B cell (primary cell): Measurements from ENCODE around the gene POLR3GL. TPM values are rescaled to one million over a fixed set of nuclear protein-coding genes. Genes with fewer than 3 reads are reported as not detected.

Source experiments
- ATAC-seq: fragments of 200-7000 bp; cut with Tn5 transposase; one replicate; pipeline ENCODE4 v1.10.0; 2021; ENCODE audit warnings: low read depth, mild to moderate bottlenecking, moderate number of reproducible peaks, moderate library complexity
- CTCF ChIA-PET: fragments of 350-600 bp; sonication (Branson Sonifier 250); formaldehyde crosslinking; loops from one replicate; lab custom pipeline; 2021; ENCODE audit warnings: antibody characterized with exemption, inconsistent platforms; lab: Charles Lee
- POLR2A ChIA-PET: fragments of 350-600 bp; sonication (Branson Sonifier 250); formaldehyde crosslinking; loops from one replicate; lab custom pipeline; 2021; ENCODE audit warnings: antibody characterized with exemption; lab: Charles Lee
- DNase-seq: peaks from one replicate; pipeline ENCODE4 v3.0.0; 2013
- H2AFZ ChIP-seq: 2 replicates; pipeline ENCODE4 v1.6.1; 2012; ENCODE audit warnings: mild to moderate bottlenecking, low read depth, low read length; ENCODE audit not compliant: insufficient read depth, poor library complexity, severe bottlenecking
- H3K27ac ChIP-seq, 2 donors: 1 replicate in 1 of 2; 2 replicates in 1 of 2; pipeline ENCODE4 v1.5.1; 2012 to 2013; ENCODE audit warnings: low read length in 2 of 2, mild to moderate bottlenecking in 2 of 2, moderate library complexity in 1 of 2
- H3K27me3 ChIP-seq, 4 experiments: fragments of 200-600 bp in 1 of 4; sonication (generic) in 1 of 4; replicated peaks in 1 of 4; 1 replicate in 2 of 4; 2 replicates in 2 of 4; pipeline versions ENCODE4 v1.6.1 to v1.7.0; 2013 to 2016; ENCODE audit warnings: low read length in 3 of 4, mild to moderate bottlenecking in 2 of 4, mixed read lengths in 1 of 4, moderate library complexity in 1 of 4; ENCODE audit not compliant: insufficient read depth in 4 of 4, control insufficient read depth in 3 of 4; ENCODE audit errors: control extremely low read depth in 1 of 4
- H3K36me3 ChIP-seq, 2 experiments: replicated peaks in 1 of 2; 1 replicate in 1 of 2; 2 replicates in 1 of 2; pipeline versions ENCODE4 v1.6.1 to v1.7.1; 2013; ENCODE audit warnings: low read length in 1 of 2; ENCODE audit not compliant: insufficient read depth in 2 of 2, control insufficient read depth in 1 of 2; ENCODE audit errors: control extremely low read depth in 1 of 2, extremely low read depth in 1 of 2
- H3K4me1 ChIP-seq, 2 donors: fragments of 200-600 bp in 1 of 2; sonication (generic) in 1 of 2; 1 replicate in 1 of 2; 2 replicates in 1 of 2; pipeline versions ENCODE4 v1.5.1 to v1.6.1; 2013 to 2017; ENCODE audit warnings: low read length in 2 of 2; ENCODE audit not compliant: control insufficient read depth in 2 of 2, insufficient read depth in 2 of 2
- H3K4me2 ChIP-seq: replicated peaks from 2 replicates; pipeline ENCODE3; 2012; ENCODE audit warnings: mild to moderate bottlenecking, low read depth, low read length; ENCODE audit not compliant: poor library complexity, severe bottlenecking
- H3K4me3 ChIP-seq, 5 experiments: fragments of 200-600 bp in 1 of 5; sonication (generic) in 1 of 5; 1 replicate in 3 of 5; 2 replicates in 2 of 5; pipeline versions ENCODE4 v1.5.1 to v1.7.0; 2011 to 2016; ENCODE audit warnings: low read length in 4 of 5, mild to moderate bottlenecking in 4 of 5, low read depth in 2 of 5, control low read depth in 1 of 5, moderate library complexity in 1 of 5; ENCODE audit not compliant: insufficient read depth in 1 of 5; ENCODE audit errors: control extremely low read depth in 1 of 5, extremely low read depth in 1 of 5
- H3K79me2 ChIP-seq: fragments of 200-600 bp; sonication (generic); one replicate; pipeline ENCODE4 v1.6.0; 2016; ENCODE audit warnings: low read length; ENCODE audit not compliant: control insufficient read depth, insufficient read depth
- H3K9ac ChIP-seq: fragments of 200-600 bp; sonication (generic); 2 replicates; pipeline ENCODE4 v1.6.1; 2017; ENCODE audit warnings: mild to moderate bottlenecking, low read length, moderate library complexity
- H3K9me3 ChIP-seq, 3 donors: one replicate each; pipeline versions ENCODE4 v1.6.1 to v1.7.1; 2013; ENCODE audit warnings: low read length in 2 of 3; ENCODE audit not compliant: control insufficient read depth in 2 of 3, insufficient read depth in 1 of 3; ENCODE audit errors: control extremely low read depth in 1 of 3
- H4K20me1 ChIP-seq: 2 replicates; pipeline ENCODE4 v1.6.0; 2012; ENCODE audit warnings: mild to moderate bottlenecking, low read length; ENCODE audit not compliant: insufficient read depth, control insufficient read depth, poor library complexity, severe bottlenecking
- H3K27ac Mint-ChIP-seq: one replicate; pipeline ENCODE4 v1.8.0; 2021; ENCODE audit warnings: mixed read lengths
- H3K27me3 Mint-ChIP-seq: one replicate; pipeline ENCODE4 v1.8.0; 2021; ENCODE audit warnings: mixed read lengths
- H3K4me1 Mint-ChIP-seq: one replicate; pipeline ENCODE4 v1.8.0; 2021; ENCODE audit warnings: mixed read lengths
- H3K4me3 Mint-ChIP-seq: one replicate; pipeline ENCODE4 v1.8.0; 2021; ENCODE audit warnings: mixed read lengths
- H3K9me3 Mint-ChIP-seq: one replicate; pipeline ENCODE4 v1.8.0; 2022; ENCODE audit warnings: mixed read lengths; ENCODE audit not compliant: insufficient read depth
- EZH2 ChIP-seq: IDR thresholded peaks from 2 replicates; pipeline ENCODE4 v1.6.1; 2012; ENCODE audit warnings: borderline replicate concordance, low read depth, mild to moderate bottlenecking, moderate library complexity, low read length; ENCODE audit not compliant: insufficient read depth, poor library complexity, severe bottlenecking
- WGBS: methylation state at CpG from one replicate; pipeline ENCODE4 v1.1.5; 2013; ENCODE audit warnings: missing lambda C conversion rate; ENCODE audit not compliant: insufficient coverage; 5-methylcytosine and 5-hydroxymethylcytosine counted together
- intact Hi-C: fragments of 100-400 bp; cut with micrococcal nuclease; formaldehyde crosslinking; loops from one replicate; pipeline ENCODE4 v1.10.0; 2022
- polyA plus RNA-seq: library from polyadenylated mRNA; depleted of rRNA; stranded (reverse); fragments of >200 nt; gene quantifications from 2 replicates; pipeline ENCODE4 v1.2.3, GENCODE V29; 2012
- total RNA-seq, 2 donors: library from RNA; stranded (reverse); fragments of 120-200 nt in 1 of 2; gene quantifications; 1 replicate in 1 of 2; 2 replicates in 1 of 2; pipeline versions ENCODE4 v1.2.3 to v1.2.4, GENCODE V29; 2013 to 2022
- TF ChIP-seq, protein P1 (sequence below): fragments of 200-600 bp; IDR thresholded peaks from one replicate; pipeline ENCODE4 v1.8.0; 2022; ENCODE audit warnings: antibody characterized with exemption, mild to moderate bottlenecking

Gene POLR3GL
- total and polyA plus RNA-seq, 2 donors (not counting 1 experiment from before 2014, with no cell fraction given), result 17.6 to 33.3 TPM

GRCh38 chr1:145935708-145936107 is 28.8 kb upstream of the POLR3GL start:
- Histone ChIP-seq H3K4me2 (no peak overlapping the region), H2AFZ (no peak overlapping the region), H3K36me3 (peaks cover 2 to 23% of the 10 kb centered on the region in 2 experiments), H4K20me1 (no peaks in the 10 kb centered on the region), H3K9me3 (no peaks in the 10 kb centered on the region), H3K4me1 (peaks cover 10 to 18% of the 10 kb centered on the region in 2 donors), H3K9ac (no peak overlapping the region), H3K4me3 (no peak overlapping the region), H3K27ac (no peak overlapping the region), H3K79me2 (no peaks in the 10 kb centered on the region), H3K27me3 (no peaks in the 10 kb centered on the region)
- H3K9me3 Mint-ChIP-seq, result no peaks in the 10 kb centered on the region
- POLR2A ChIA-PET, result no interaction called here
- no peak for TF ChIP-seq EZH2
- TF ChIP-seq, protein P1, sequence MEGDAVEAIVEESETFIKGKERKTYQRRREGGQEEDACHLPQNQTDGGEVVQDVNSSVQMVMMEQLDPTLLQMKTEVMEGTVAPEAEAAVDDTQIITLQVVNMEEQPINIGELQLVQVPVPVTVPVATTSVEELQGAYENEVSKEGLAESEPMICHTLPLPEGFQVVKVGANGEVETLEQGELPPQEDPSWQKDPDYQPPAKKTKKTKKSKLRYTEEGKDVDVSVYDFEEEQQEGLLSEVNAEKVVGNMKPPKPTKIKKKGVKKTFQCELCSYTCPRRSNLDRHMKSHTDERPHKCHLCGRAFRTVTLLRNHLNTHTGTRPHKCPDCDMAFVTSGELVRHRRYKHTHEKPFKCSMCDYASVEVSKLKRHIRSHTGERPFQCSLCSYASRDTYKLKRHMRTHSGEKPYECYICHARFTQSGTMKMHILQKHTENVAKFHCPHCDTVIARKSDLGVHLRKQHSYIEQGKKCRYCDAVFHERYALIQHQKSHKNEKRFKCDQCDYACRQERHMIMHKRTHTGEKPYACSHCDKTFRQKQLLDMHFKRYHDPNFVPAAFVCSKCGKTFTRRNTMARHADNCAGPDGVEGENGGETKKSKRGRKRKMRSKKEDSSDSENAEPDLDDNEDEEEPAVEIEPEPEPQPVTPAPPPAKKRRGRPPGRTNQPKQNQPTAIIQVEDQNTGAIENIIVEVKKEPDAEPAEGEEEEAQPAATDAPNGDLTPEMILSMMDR, result no peak
- H3K27me3 Mint-ChIP-seq, result no peaks in the 10 kb centered on the region
- peaks cover 20% of the 10 kb centered on the region for H3K4me1 Mint-ChIP-seq
- no peak for ATAC-seq
- intact Hi-C loops, result no loop called here
- CTCF ChIA-PET, result interaction anchor here (0.7 to 1.2 kb wide), 2 partner anchors 19 to 22 kb away, joined by 3 to 4 read pairs; partner anchors contain the start of gene LIX1L
- DNase-seq, result no peak
- H3K4me3 Mint-ChIP-seq, result no peak overlapping the region
- H3K27ac Mint-ChIP-seq, result no peak overlapping the region

GRCh38 chr1:145936247-145936646 is 28.2 kb upstream of the POLR3GL start:
- Mint-ChIP-seq H3K27ac (no peak overlapping the region), H3K9me3 (no peaks in the 10 kb centered on the region), H3K27me3 (no peaks in the 10 kb centered on the region), H3K4me3 (no peak overlapping the region), H3K4me1 (peaks cover 17% of the 10 kb centered on the region)
- H3K27ac ChIP-seq, result no peak overlapping the region
- ATAC-seq (no peak), DNase-seq (no peak)
- no peaks in the 10 kb centered on the region for H3K79me2 ChIP-seq
- WGBS, result 100% methylated on average over 4 of the region's 8 CpGs
- H3K27me3 ChIP-seq, result no peaks in the 10 kb centered on the region
- H3K36me3 ChIP-seq, result peaks cover 2 to 23% of the 10 kb centered on the region in 2 experiments
- no peak overlapping the region for H3K9ac ChIP-seq
- ChIA-PET POLR2A (interaction anchor here (0.9 kb wide), 1 partner anchor 9 kb away, joined by 3 read pairs; the partner anchor contains the start of gene RBM8A), CTCF (interaction anchor here (0.7 to 1.2 kb wide), 2 partner anchors 18 to 21 kb away, joined by 3 to 4 read pairs; partner anchors contain the start of gene LIX1L)
- no peaks in the 10 kb centered on the region for H3K9me3 ChIP-seq
- H4K20me1 ChIP-seq, result no peaks in the 10 kb centered on the region
- no peak overlapping the region for H3K4me2 ChIP-seq
- TF ChIP-seq, protein P1, result no peak
- no peak for TF ChIP-seq EZH2
- intact Hi-C loops, result no loop called here
- no peak overlapping the region for H2AFZ ChIP-seq
- no peak overlapping the region for H3K4me3 ChIP-seq
- H3K4me1 ChIP-seq, result peaks cover 10 to 18% of the 10 kb centered on the region in 2 donors
